HepG2 (cell line): ENCODE measurements around the gene GRAMD1A. TPM values are rescaled to one million over a fixed set of nuclear protein-coding genes. Genes with fewer than 3 reads are reported as not detected.

Source experiments
- ATAC-seq: fragments of 200-7000 bp; cut with Tn5 transposase; 3 replicates; pipeline ENCODE4 v1.9.1; 2020; ENCODE audit warnings: mild to moderate bottlenecking, moderate library complexity
- BruUV-seq: library from RNA; stranded (reverse); fragments of 400-500 nt; replicated peaks from 2 replicates; lab custom pipeline; 2021; lab: Mats Ljungman, UMichigan
- CTCF ChIA-PET: fragments of 300-600 bp; formaldehyde crosslinking; extraction: SDS; loops from one replicate; lab custom pipeline; 2021; ENCODE audit warnings: low total read pairs, inconsistent platforms, low intra/inter-chr PET ratio; lab: Yijun Ruan, JAX
- POLR2A ChIA-PET: fragments of 350-600 bp; sonication (Branson Sonifier 250); formaldehyde crosslinking; loops from one replicate; lab custom pipeline; 2020; ENCODE audit warnings: antibody characterized with exemption, inconsistent platforms; lab: Yijun Ruan, JAX
- DNase-seq: peaks from one replicate; pipeline ENCODE4 v3.0.0-alpha.2; 2015; ENCODE audit warnings: low spot score
- FAIRE-seq: peaks from 3 replicates; lab custom pipeline; 2011; peaks lifted over from hg19 to GRCh38; lab: Jason Lieb, UNC
- H2AFZ ChIP-seq: one replicate; pipeline ENCODE4 v1.6.1; 2011; ENCODE audit warnings: low read length, inconsistent platforms
- H3K27ac ChIP-seq: fragments of 300-600 bp; 3 replicates; pipeline ENCODE4 v1.8.0; 2011; ENCODE audit warnings: mixed run types, mild to moderate bottlenecking, mixed read lengths, low read length, inconsistent platforms; ENCODE audit not compliant: insufficient read depth; ENCODE audit errors: extremely low read length
- H3K27me3 ChIP-seq, 2 experiments: fragments of 200-600 bp in 1 of 2; 2 replicates in 1 of 2; 3 replicates in 1 of 2; pipeline versions ENCODE4 v1.6.0 to v1.8.0; 2011; ENCODE audit warnings: low read length in 2 of 2, mild to moderate bottlenecking in 2 of 2, moderate library complexity in 2 of 2, inconsistent platforms in 1 of 2; ENCODE audit not compliant: insufficient read depth in 2 of 2, control insufficient read depth in 1 of 2
- H3K36me3 ChIP-seq, 2 experiments: fragments of 200-600 bp in 1 of 2; replicated peaks in 1 of 2; 2 replicates in 1 of 2; 3 replicates in 1 of 2; pipeline versions ENCODE4 v1.5.1 to v1.8.0; 2011; ENCODE audit warnings: low read length in 2 of 2, inconsistent platforms in 1 of 2; ENCODE audit not compliant: insufficient read depth in 2 of 2, control insufficient read depth in 1 of 2
- H3K4me1 ChIP-seq: 2 replicates; pipeline ENCODE4 v1.5.1; 2012; ENCODE audit warnings: low read length, inconsistent platforms; ENCODE audit not compliant: insufficient read depth
- H3K4me2 ChIP-seq: 2 replicates; pipeline ENCODE4 v1.6.0; 2011; ENCODE audit warnings: low read depth, low read length, inconsistent platforms
- H3K4me3 ChIP-seq, 3 experiments: fragments of 200-600 bp in 1 of 3; sonication (generic), shearing (Covaris generic) in 1 of 3; replicated peaks in 1 of 3; 2 replicates each; pipeline ENCODE4 v1.5.1; 2011 to 2016; ENCODE audit warnings: low read length in 3 of 3, inconsistent platforms in 2 of 3, low read depth in 2 of 3, mild to moderate bottlenecking in 2 of 3, control low read depth in 1 of 3, mixed read lengths in 1 of 3; ENCODE audit not compliant: insufficient read depth in 1 of 3
- H3K79me2 ChIP-seq: one replicate; pipeline ENCODE4 v1.6.1; 2011; ENCODE audit warnings: low read length, inconsistent platforms; ENCODE audit not compliant: insufficient read depth
- H3K9ac ChIP-seq: 2 replicates; pipeline ENCODE4 v1.6.0; 2011; ENCODE audit warnings: mild to moderate bottlenecking, low read depth, low read length, inconsistent platforms; ENCODE audit not compliant: insufficient read depth
- H3K9me3 ChIP-seq: 2 replicates; pipeline ENCODE4 v1.5.1; 2012; ENCODE audit warnings: mild to moderate bottlenecking, low read length
- H4K20me1 ChIP-seq: 2 replicates; pipeline ENCODE4 v1.6.0; 2011; ENCODE audit warnings: inconsistent platforms, mild to moderate bottlenecking, low read length, moderate library complexity; ENCODE audit not compliant: insufficient read depth
- CAMTA2 ChIP-seq: sonication (generic); formaldehyde crosslinking; IDR thresholded peaks from 2 replicates; pipeline ENCODE4 v1.4.0; 2020; ENCODE audit warnings: mild to moderate bottlenecking, missing genetic modification reagents, borderline replicate concordance
- FOXJ3 ChIP-seq: sonication (generic); formaldehyde crosslinking; IDR thresholded peaks from 2 replicates; pipeline ENCODE4 v1.4.0; 2020; ENCODE audit warnings: missing genetic modification reagents, mild to moderate bottlenecking, borderline replicate concordance
- HNRNPK ChIP-seq: fragments of 200-400 bp; formaldehyde crosslinking; IDR thresholded peaks from 2 replicates; pipeline ENCODE4 v1.6.1; 2018; ENCODE audit warnings: low read length, low read depth, moderate library complexity, mild to moderate bottlenecking; ENCODE audit not compliant: poor library complexity, severe bottlenecking
- MAFK ChIP-seq, 2 experiments: IDR thresholded peaks in 1 of 2; conservative IDR thresholded peaks in 1 of 2; 2 replicates each; pipeline ENCODE4 v1.6.1; 2011; ENCODE audit warnings: improper control_type of control experiment in 2 of 2, low read length in 2 of 2
- NAIF1 ChIP-seq: sonication (generic); formaldehyde crosslinking; IDR thresholded peaks from 2 replicates; pipeline ENCODE4 v1.5.0; 2020; ENCODE audit warnings: mild to moderate bottlenecking, missing genetic modification reagents, borderline replicate concordance
- NFATC3 ChIP-seq: sonication (generic); formaldehyde crosslinking; IDR thresholded peaks from 2 replicates; pipeline ENCODE4 v1.5.1; 2020; ENCODE audit warnings: mild to moderate bottlenecking, missing genetic modification reagents
- REL ChIP-seq: sonication (generic); formaldehyde crosslinking; conservative IDR thresholded peaks from 2 replicates; pipeline ENCODE4 v1.8.0; 2022; ENCODE audit warnings: mild to moderate bottlenecking, missing genetic modification reagents, moderate library complexity
- SKI ChIP-seq: fragments of 450-650 bp; IDR thresholded peaks from one replicate; pipeline ENCODE4 v1.6.1; 2018; ENCODE audit warnings: mild to moderate bottlenecking; ENCODE audit not compliant: partially characterized antibody
- SNAI1 ChIP-seq: sonication (generic); formaldehyde crosslinking; IDR thresholded peaks from 2 replicates; pipeline ENCODE4 v1.5.0; 2020; ENCODE audit warnings: mild to moderate bottlenecking, missing genetic modification reagents, borderline replicate concordance
- SRSF9 ChIP-seq: fragments of 200-400 bp; formaldehyde crosslinking; IDR thresholded peaks from 2 replicates; pipeline ENCODE4 v1.6.1; 2018; ENCODE audit warnings: borderline replicate concordance, mild to moderate bottlenecking, low read depth, low read length; ENCODE audit not compliant: insufficient read depth, poor library complexity, severe bottlenecking
- TARDBP ChIP-seq: sonication (generic); formaldehyde crosslinking; IDR thresholded peaks from 2 replicates; pipeline ENCODE4 v1.8.0; 2022; ENCODE audit warnings: mild to moderate bottlenecking, missing genetic modification reagents
- TBP ChIP-seq: sonication (generic); formaldehyde crosslinking; IDR thresholded peaks from 2 replicates; pipeline ENCODE4 v1.5.0; 2020; ENCODE audit warnings: missing genetic modification reagents
- TMF1 ChIP-seq: sonication (generic); formaldehyde crosslinking; IDR thresholded peaks from 2 replicates; pipeline ENCODE4 v1.8.1; 2022; ENCODE audit warnings: low read depth, missing genetic modification reagents
- U2AF2 ChIP-seq: fragments of 200-400 bp; formaldehyde crosslinking; IDR thresholded peaks from 2 replicates; pipeline ENCODE4 v1.6.1; 2017; ENCODE audit warnings: low read depth, mild to moderate bottlenecking, low read length
- ZBTB8A ChIP-seq: sonication (generic); formaldehyde crosslinking; IDR thresholded peaks from 2 replicates; pipeline ENCODE4 v1.4.0; 2020; ENCODE audit warnings: mild to moderate bottlenecking, low read depth, missing genetic modification reagents, borderline replicate concordance
- ZNF136 ChIP-seq: sonication (generic); formaldehyde crosslinking; IDR thresholded peaks from 2 replicates; pipeline ENCODE4 v1.8.1; 2022; ENCODE audit warnings: low read depth, mild to moderate bottlenecking, moderate library complexity, missing genetic modification reagents
- ZNF367 ChIP-seq: sonication (generic); formaldehyde crosslinking; IDR thresholded peaks from 2 replicates; pipeline ENCODE4 v1.4.0; 2020; ENCODE audit warnings: missing genetic modification reagents, borderline replicate concordance
- ZNF557 ChIP-seq: sonication (generic); formaldehyde crosslinking; IDR thresholded peaks from 2 replicates; pipeline ENCODE4 v1.4.0; 2020; ENCODE audit warnings: missing genetic modification reagents
- ZNF569 ChIP-seq: sonication (generic); formaldehyde crosslinking; IDR thresholded peaks from 2 replicates; pipeline ENCODE4 v1.5.0; 2020; ENCODE audit warnings: mild to moderate bottlenecking, missing genetic modification reagents, moderate library complexity, borderline replicate concordance
- ZNF709 ChIP-seq: sonication (generic); formaldehyde crosslinking; IDR thresholded peaks from 2 replicates; pipeline ENCODE4 v1.5.0; 2020; ENCODE audit warnings: mild to moderate bottlenecking, missing genetic modification reagents
- ZNF850 ChIP-seq: sonication (generic); formaldehyde crosslinking; conservative IDR thresholded peaks from 2 replicates; pipeline ENCODE4 v1.9.0; 2021; ENCODE audit warnings: mild to moderate bottlenecking, missing genetic modification reagents
- ZSCAN22 ChIP-seq: sonication (generic); formaldehyde crosslinking; IDR thresholded peaks from 2 replicates; pipeline ENCODE4 v1.4.0; 2020; ENCODE audit warnings: mild to moderate bottlenecking, missing genetic modification reagents
- WGBS: methylation state at CpG from one replicate; pipeline ENCODE4 v1.1.6; 2017; ENCODE audit warnings: low lambda C conversion rate; 5-methylcytosine and 5-hydroxymethylcytosine counted together
- in situ Hi-C: cut with HindIII; loops from 2 replicates; pipeline ENCODE4 v1.10.0; 2017; ENCODE audit warnings: low pct_unique_long_range_greater_than_20kb; ENCODE audit not compliant: extremely low pct_ligation_motif_present
- intact Hi-C: fragments of 100-400 bp; cut with micrococcal nuclease; formaldehyde crosslinking; loops from one replicate; pipeline ENCODE4 v1.10.0; 2022; ENCODE audit not compliant: unreplicated experiment
- polyA plus RNA-seq, 8 experiments: library from polyadenylated mRNA; depleted of rRNA in 3 of 8; stranded (reverse) in 7 of 8; unstranded in 1 of 8; fragments of >200 nt; fragmentation: Illumina TruSeq in 4 of 8; extraction: Trizol in 4 of 8; gene quantifications; 2 replicates each; pipeline versions ENCODE4 v1.2.1 to v1.2.3, GENCODE V29; 2011 to 2016; ENCODE audit warnings: low read depth in 4 of 8, missing spikeins in 1 of 8, mixed read lengths in 1 of 8; ENCODE audit not compliant: insufficient read depth in 1 of 8
- total RNA-seq, 5 experiments: library from RNA; depleted of rRNA; stranded (reverse); fragments of >200 nt; fragmentation: Illumina TruSeq; extraction: Trizol; gene quantifications; 2 replicates each; pipeline ENCODE4 v1.2.3, GENCODE V29; 2016; ENCODE audit warnings: low read depth in 1 of 5
- TF ChIP-seq, protein P1 (sequence below): sonication (generic); formaldehyde crosslinking; IDR thresholded peaks from 2 replicates; pipeline ENCODE4 v1.5.1; 2020; ENCODE audit warnings: mild to moderate bottlenecking, missing genetic modification reagents, borderline replicate concordance

GRAMD1A gene
- total and polyA plus RNA-seq, 2 of the 13 experiments (the other 11 are each of a cell fraction or from before 2014, with no cell fraction given) = 14.7 to 181 TPM

DNA sequence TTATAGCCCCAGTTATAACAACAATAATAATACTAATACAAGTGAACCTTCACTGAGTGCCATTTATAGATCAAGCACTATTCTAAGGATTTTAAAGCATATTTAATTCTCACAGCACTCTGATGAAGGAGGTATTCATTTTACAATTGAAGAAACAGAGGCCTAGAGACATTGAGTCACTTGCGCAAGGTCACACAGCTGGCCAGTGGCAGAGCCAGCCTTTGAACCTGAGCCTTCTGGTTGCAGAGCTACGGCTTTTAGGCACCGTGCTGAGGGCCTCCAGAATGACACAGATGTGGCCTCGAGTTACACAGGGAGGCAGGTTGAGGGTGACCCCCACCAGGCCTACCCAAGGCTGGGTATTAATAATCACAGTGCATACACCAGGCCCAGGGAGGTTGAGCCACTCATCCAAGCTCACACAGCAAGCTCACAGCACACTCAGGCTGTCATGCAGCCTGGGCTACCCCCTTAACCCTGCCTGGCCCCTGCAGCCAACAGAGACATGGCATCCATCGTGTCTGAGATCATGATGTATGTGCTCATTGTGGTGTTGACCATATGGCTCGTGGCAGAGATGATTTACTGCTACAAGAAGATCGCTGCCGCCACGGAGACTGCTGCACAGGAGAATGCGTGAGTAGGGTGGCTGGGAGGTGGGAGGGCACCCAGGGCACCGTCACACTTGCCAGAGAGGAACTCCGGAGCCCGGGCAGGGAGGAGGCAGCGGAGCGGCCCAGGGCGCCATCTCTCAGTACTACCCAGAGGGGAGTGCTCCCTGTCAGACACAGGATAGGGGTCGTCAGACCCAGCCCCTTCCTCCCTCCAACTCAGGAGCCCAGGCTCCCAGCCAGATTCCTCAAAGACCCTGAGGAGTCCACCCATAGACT is 38.7 kb downstream of the GRAMD1A start:
- POLR2A ChIA-PET = interaction anchor here (0.7 to 1.5 kb wide), 2 partner anchors 13 to 33 kb away, joined by 3 to 4 read pairs; no protein-coding TSS in a partner anchor
- no peak for FAIRE-seq
- intact Hi-C loops = no loop called here
- no peak for TF ChIP-seq NFATC3 (CRISPR knock-in tag)
- TF ChIP-seq, protein P1, sequence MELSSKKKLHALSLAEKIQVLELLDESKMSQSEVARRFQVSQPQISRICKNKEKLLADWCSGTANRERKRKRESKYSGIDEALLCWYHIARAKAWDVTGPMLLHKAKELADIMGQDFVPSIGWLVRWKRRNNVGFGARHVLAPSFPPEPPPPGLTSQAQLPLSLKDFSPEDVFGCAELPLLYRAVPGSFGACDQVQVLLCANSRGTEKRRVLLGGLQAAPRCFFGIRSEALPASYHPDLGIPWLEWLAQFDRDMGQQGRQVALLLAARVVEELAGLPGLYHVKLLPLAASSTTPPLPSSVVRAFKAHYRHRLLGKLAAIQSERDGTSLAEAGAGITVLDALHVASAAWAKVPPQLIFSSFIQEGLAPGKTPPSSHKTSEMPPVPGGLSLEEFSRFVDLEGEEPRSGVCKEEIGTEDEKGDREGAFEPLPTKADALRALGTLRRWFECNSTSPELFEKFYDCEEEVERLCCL (CRISPR knock-in tag) = no peak
- TF ChIP-seq SKI = no peak
- no peak for TF ChIP-seq ZNF136 (CRISPR knock-in tag)
- TF ChIP-seq TBP (CRISPR knock-in tag) = no peak
- TF ChIP-seq CAMTA2 (CRISPR knock-in tag) = no peak
- TF ChIP-seq HNRNPK = no peak
- no peak for TF ChIP-seq FOXJ3 (CRISPR knock-in tag)
- no peak for TF ChIP-seq ZSCAN22
- no peak for TF ChIP-seq REL (CRISPR knock-in tag)
- TF ChIP-seq ZNF367 = no peak
- no peak for TF ChIP-seq ZNF557 (CRISPR knock-in tag)
- TF ChIP-seq MAFK (conservative IDR thresholded peaks at IDR 0.05 in 1 of 2, IDR thresholded peaks at IDR 0.05 in 1 of 2; ENCODE audit: low read length in 2 of 2) = no peak
- no peak for TF ChIP-seq SRSF9
- no peak for TF ChIP-seq ZNF569
- TF ChIP-seq ZBTB8A (CRISPR knock-in tag) = no peak
- TF ChIP-seq ZNF850 (CRISPR knock-in tag) = no peak
- no peak for TF ChIP-seq U2AF2
- 0 out of 2 replicates have a peak, but pooled peaks have one; percentile 28 for TF ChIP-seq TARDBP (CRISPR knock-in tag)
- no peak for TF ChIP-seq SNAI1 (CRISPR knock-in tag)
- no peak for TF ChIP-seq NAIF1 (CRISPR knock-in tag)
- TF ChIP-seq ZNF709 (CRISPR knock-in tag) = no peak
- no peak for TF ChIP-seq TMF1

More for the DNA sequence above, 38.7 kb downstream of the GRAMD1A start:
- Histone ChIP-seq H3K9me3 (no peaks in the 10 kb centered on the region), H2AFZ (no peak overlapping the region), H3K79me2 (peaks cover 22% of the 10 kb centered on the region), H3K27ac (peak overlapping the region; percentile 99), H3K27me3 (no peaks in the 10 kb centered on the region), H4K20me1 (peaks cover 14% of the 10 kb centered on the region), H3K4me1 (peaks cover 44% of the 10 kb centered on the region), H3K9ac (0 out of 2 replicates have a peak overlapping the region, but pooled peaks have one; percentile 8), H3K4me3 (no peak overlapping the region), H3K36me3 (peaks cover 0 to 7% of the 10 kb centered on the region in 2 experiments; a peak in 2 of 5 replicates), H3K4me2 (no peak overlapping the region; the same call in 1 of the 2 replicates)
- ATAC-seq (no peak), DNase-seq (no peak)
- no TSS peak for BruUV-seq
- in situ Hi-C loops = no loop called here
- 86% methylated on average over 15 of the region's 17 CpGs for WGBS
- CTCF ChIA-PET = no interaction called here
